GM12873 (cell line): Measurements from ENCODE around the gene DESI2.

Source experiments
- TF ChIP-seq, protein P1 (sequence below): IDR thresholded peaks from 2 replicates; pipeline ENCODE4 v1.5.1; 2012; ENCODE audit warnings: low read depth, mild to moderate bottlenecking, moderate library complexity, low read length, control low read depth; ENCODE audit not compliant: insufficient read depth; ENCODE audit errors: missing control alignments

DESI2 gene

DNA sequence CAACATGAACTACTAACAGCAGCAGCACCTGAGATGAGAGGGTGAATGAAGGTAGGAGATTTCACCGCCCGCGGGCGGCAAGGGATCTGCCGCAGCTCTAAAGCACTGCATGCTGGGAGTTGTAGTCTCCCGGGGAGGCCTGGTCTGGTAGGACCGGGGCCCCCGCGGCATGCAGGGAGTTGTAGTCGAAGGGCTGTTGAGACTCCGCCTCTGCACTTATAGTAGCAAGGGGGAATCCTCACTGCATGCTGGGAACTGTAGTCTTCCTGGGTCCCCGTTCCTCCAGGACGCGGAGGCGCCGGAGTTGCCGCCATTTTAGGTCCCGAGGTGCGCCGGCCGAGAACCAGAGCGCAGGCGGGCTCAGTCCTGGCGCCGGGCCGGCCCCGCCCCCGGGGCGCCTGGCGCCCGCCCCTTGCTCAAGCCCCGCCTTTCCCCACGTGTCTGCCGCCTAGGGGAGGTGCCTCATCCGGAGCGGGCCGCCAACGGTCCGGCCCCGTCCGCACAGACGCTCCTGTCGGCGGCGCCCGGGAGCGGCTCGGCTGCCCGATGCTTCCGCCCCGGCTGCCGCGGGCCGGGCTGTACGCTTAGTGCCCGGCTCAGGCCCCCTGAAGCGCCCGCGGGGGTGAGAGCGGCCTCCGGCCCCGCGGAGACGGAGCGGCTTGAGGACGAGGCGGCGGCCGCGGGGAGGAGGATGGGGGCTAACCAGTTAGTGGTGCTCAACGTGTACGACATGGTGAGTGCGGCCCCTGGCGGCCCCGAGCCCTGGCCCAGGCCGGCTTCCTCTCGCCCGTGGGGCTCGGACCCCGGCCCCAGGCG lies at the start of gene DESI2:
Gene DESI2 (plus strand): TSS at position 504 of the 816 bp plus-strand sequence. CDS start 188 bp downstream, at position 692.
- TF ChIP-seq, protein P1, sequence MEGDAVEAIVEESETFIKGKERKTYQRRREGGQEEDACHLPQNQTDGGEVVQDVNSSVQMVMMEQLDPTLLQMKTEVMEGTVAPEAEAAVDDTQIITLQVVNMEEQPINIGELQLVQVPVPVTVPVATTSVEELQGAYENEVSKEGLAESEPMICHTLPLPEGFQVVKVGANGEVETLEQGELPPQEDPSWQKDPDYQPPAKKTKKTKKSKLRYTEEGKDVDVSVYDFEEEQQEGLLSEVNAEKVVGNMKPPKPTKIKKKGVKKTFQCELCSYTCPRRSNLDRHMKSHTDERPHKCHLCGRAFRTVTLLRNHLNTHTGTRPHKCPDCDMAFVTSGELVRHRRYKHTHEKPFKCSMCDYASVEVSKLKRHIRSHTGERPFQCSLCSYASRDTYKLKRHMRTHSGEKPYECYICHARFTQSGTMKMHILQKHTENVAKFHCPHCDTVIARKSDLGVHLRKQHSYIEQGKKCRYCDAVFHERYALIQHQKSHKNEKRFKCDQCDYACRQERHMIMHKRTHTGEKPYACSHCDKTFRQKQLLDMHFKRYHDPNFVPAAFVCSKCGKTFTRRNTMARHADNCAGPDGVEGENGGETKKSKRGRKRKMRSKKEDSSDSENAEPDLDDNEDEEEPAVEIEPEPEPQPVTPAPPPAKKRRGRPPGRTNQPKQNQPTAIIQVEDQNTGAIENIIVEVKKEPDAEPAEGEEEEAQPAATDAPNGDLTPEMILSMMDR, result peak; percentile 51

DNA sequence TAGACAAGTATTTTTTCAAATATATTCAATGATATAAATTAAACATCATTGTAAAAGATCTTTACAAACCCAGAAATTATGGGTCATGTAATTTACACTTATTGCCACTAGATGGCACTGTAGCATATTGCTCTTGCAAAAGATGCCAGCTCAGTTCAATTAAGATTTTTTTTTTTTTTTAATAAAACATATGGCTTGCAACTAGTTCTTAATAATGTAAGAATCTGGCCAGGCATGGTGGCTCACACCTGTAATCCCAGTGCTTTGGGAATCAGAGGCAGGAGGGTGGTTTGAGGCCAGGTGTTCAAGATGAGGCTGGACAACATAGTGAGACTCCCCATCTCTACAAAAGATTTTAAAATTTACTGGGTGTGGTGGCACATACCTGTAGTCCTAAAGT lies 49.4 kb upstream of the DESI2 start:
- TF ChIP-seq, protein P1, result peak; percentile 43

DNA sequence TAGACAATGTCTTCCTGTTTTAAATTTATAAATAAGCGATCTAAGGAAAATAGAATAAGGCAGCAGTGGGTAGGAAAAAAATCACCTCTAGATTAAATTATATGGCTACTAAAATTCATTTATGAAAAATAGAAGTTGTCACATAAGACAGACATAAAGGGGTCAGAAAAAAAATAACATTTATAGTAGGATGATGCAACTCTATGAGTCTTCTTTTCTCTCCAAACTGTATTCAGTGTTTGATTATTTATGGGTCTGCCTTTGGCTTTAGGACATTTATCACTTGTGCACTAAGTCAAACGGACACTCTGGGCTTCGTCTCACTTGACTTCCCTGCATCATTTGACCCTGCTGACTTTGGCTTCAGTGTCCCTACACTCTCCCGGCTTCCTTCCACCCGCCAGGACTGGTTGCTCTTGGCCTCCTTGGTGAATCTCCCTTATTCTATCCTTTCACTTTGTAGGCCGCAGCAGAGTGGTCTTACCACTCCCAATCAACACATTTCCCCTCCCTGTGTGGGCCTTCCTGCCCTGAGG lies 47.0 kb upstream of the DESI2 start:
- TF ChIP-seq, protein P1, result no peak

DNA sequence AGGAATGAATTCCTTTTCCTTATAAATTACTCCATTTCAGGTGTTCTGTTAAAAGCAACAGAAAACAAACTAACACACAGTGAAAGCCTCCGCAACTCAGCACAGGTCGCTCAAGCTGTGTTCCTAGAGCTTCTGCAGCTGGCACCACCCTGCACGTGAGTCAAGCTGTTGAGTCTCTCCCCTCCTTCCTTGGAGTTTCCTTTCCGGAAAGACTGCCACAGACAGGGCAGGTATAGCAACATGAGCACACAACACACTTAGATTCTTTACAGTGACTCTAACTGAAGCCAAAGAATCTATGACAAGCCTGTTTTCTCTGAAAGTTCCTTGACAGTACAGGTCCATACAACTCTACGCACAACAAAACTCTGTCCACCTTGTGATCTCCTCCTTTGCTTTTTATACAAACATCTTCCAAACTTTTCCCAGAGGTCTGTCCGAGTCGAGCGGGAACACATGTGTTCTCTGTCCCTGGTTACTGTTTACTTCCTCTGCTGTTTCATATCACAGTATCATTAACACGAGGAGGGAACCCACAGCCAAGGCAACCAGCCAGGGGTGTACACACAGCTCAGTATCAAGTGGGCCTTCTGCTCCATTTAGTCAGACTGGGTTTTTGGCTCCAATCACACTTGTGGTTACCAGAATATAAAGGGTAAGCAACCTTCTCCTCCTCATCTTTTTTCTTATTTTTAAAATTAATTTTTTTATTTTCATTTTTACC lies 38.7 kb upstream of the DESI2 start:
- TF ChIP-seq, protein P1, result no peak

DNA sequence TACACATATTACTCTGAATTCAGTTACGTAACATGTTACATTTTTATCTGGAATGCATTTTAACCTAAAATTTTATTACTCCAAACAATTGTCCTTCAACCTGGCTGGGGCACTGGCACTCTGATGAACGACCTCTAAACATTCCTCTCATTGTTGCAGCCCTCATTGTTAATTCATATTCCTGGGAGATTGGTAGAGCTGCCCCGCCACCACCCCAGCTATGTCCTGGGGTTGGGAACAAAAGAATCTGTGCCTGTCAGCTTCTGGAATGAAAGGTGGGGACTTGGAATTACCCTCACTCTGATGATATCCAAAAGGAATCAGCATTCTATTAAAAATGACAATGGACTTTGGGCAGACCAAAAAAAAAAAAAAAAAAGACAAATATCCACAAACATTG lies 38.0 kb upstream of the DESI2 start:
- TF ChIP-seq, protein P1, result no peak

DNA sequence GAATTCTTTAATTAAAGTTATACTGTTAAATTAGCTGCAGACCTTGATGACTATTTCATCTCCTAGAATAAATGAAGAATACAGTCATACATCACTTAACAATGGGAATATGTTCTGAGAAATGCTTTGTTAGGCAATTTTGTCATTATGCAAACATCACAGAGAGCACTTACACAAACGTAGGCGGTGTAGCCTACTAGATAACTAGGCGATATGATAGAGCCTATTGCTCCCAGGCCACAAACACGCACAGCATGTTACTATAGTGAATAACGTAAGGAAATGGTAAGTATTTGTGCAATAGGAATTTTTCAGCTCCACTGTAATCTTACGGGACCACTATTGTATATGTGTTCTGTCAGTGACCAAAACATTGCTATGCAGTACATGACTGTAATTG lies 37.6 kb upstream of the DESI2 start:
- TF ChIP-seq, protein P1, result no peak

DNA sequence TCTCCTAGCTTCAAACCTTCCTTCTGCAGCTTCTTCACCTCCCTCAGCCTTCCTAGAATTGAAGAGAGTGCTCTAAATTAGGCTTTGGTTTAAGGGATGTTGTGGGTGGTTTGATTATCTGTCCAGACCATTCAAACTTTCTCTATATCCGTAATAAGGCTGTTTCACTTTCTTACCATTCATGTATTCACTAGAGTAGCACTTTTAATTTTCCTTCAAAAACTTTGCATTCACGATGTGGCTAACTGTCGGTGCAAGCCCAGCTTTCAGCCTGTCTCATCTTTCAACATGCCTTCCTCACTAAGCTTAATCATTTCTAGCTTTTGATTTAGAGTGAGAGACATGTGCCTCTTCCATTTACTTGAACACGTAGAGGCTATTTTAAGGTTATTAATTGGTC lies 26.2 kb upstream of the DESI2 start:
- TF ChIP-seq, protein P1, result no peak
